SK-N-SH treated with all-trans-retinoic acid at 6 μM for 48 hours (cell line): ENCODE results near the gene NKAIN4.

Experiments used
- ARNTL ChIP-seq: fragments of 450-650 bp; formaldehyde crosslinking; IDR thresholded peaks from 2 replicates; pipeline ENCODE4 v1.5.0; 2020; ENCODE audit warnings: low read depth, mild to moderate bottlenecking, moderate library complexity, borderline replicate concordance
- BACH2 ChIP-seq: fragments of 250-450 bp; sonication (Bioruptor Pico); IDR thresholded peaks from 2 replicates; pipeline ENCODE4 v1.9.0; 2021; ENCODE audit warnings: mild to moderate bottlenecking, borderline replicate concordance
- CSDC2 ChIP-seq: fragments of 250-450 bp; sonication (Bioruptor Pico); IDR thresholded peaks from 2 replicates; pipeline ENCODE4 v1.5.0; 2020; ENCODE audit warnings: mild to moderate bottlenecking, moderate library complexity
- ESRRG ChIP-seq: fragments of 250-450 bp; sonication (Bioruptor Pico); IDR thresholded peaks from 2 replicates; pipeline ENCODE4 v1.6.1; 2021; ENCODE audit warnings: mild to moderate bottlenecking
- GLIS3 ChIP-seq: fragments of 250-450 bp; sonication (Bioruptor Pico); IDR thresholded peaks from 2 replicates; pipeline ENCODE4 v1.5.0; 2020; ENCODE audit warnings: mild to moderate bottlenecking, moderate library complexity
- RARB ChIP-seq: fragments of 250-450 bp; sonication (Bioruptor Pico); IDR thresholded peaks from 2 replicates; pipeline ENCODE4 v1.8.0; 2021; ENCODE audit warnings: mild to moderate bottlenecking, moderate library complexity
- ZFP3 ChIP-seq: fragments of 250-450 bp; sonication (Bioruptor Pico); IDR thresholded peaks from 2 replicates; pipeline ENCODE4 v1.5.0; 2020; ENCODE audit warnings: mild to moderate bottlenecking, moderate library complexity
- ZFP30 ChIP-seq: fragments of 450-650 bp; formaldehyde crosslinking; IDR thresholded peaks from 2 replicates; pipeline ENCODE4 v1.5.0; 2022; ENCODE audit warnings: mild to moderate bottlenecking, moderate library complexity
- ZNF565 ChIP-seq: fragments of 450-650 bp; formaldehyde crosslinking; conservative IDR thresholded peaks from 2 replicates; pipeline ENCODE4 v1.5.0; 2020; ENCODE audit warnings: low read depth, mild to moderate bottlenecking, moderate library complexity
- ZNF8 ChIP-seq: fragments of 450-650 bp; formaldehyde crosslinking; IDR thresholded peaks from 2 replicates; pipeline ENCODE4 v1.5.0; 2020; ENCODE audit warnings: mild to moderate bottlenecking, moderate library complexity
- TF ChIP-seq, protein P1 (sequence below): fragments of 250-450 bp; sonication (Bioruptor Pico); IDR thresholded peaks from 2 replicates; pipeline ENCODE4 v1.8.0; 2020; ENCODE audit warnings: mild to moderate bottlenecking, moderate library complexity, borderline replicate concordance
- TF ChIP-seq, protein P2 (sequence below): fragments of 250-450 bp; sonication (Bioruptor Pico); IDR thresholded peaks from 2 replicates; pipeline ENCODE4 v1.5.1; 2021; ENCODE audit warnings: mild to moderate bottlenecking, moderate library complexity
- TF ChIP-seq, protein P3 (sequence below): fragments of 250-450 bp; sonication (Bioruptor Pico); IDR thresholded peaks from 2 replicates; pipeline ENCODE4 v1.8.0; 2021; ENCODE audit warnings: low read depth, mild to moderate bottlenecking, moderate library complexity, borderline replicate concordance

DNA sequence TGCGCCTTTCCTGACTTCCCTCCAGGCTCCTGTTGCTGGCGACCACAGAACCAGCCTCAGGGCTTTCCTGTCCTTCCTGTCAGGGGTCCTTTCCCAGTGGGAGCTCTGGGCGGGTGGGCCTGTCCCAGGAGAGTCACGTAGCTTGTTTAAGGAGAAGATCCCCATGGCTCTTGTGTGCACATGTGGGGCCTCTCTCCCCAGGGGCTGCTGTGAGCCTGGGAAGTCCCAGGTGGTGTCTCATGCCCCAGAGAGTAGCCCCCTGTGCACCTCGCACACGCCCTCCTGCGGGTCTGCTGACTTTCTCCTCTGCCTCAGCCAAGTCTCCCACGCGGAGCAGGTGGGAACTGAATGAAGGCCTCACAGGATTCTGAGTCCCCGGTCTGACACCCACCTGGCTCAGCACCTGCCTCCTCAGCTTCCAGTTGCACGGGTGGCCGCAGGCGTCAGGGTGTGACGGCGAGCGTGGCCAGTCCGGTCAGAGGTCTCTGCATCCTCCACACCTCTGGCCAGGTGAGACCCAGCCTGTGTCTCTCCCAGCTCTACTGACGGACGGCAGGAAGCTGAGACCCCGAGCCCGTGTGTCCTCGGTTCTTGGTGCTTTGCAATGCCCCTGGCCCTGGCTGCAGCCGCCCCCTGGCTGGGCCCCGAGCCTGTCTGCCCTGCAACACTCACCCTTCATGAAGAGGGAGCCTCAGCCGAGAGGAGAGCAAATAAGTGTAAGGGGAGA lies 5.6 kb upstream of the NKAIN4 start:
- TF ChIP-seq, protein P1, sequence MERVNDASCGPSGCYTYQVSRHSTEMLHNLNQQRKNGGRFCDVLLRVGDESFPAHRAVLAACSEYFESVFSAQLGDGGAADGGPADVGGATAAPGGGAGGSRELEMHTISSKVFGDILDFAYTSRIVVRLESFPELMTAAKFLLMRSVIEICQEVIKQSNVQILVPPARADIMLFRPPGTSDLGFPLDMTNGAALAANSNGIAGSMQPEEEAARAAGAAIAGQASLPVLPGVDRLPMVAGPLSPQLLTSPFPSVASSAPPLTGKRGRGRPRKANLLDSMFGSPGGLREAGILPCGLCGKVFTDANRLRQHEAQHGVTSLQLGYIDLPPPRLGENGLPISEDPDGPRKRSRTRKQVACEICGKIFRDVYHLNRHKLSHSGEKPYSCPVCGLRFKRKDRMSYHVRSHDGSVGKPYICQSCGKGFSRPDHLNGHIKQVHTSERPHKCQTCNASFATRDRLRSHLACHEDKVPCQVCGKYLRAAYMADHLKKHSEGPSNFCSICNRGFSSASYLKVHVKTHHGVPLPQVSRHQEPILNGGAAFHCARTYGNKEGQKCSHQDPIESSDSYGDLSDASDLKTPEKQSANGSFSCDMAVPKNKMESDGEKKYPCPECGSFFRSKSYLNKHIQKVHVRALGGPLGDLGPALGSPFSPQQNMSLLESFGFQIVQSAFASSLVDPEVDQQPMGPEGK (CRISPR knock-in tag), result no peak
- no peak for TF ChIP-seq CSDC2 (CRISPR knock-in tag)
- no peak for TF ChIP-seq ARNTL (CRISPR knock-in tag)
- no peak for TF ChIP-seq GLIS3 (CRISPR knock-in tag)
- TF ChIP-seq ZNF565 (CRISPR knock-in tag), result no peak
- no peak for TF ChIP-seq BACH2 (CRISPR knock-in tag)
- no peak for TF ChIP-seq ZFP30 (CRISPR knock-in tag)
- TF ChIP-seq RARB (CRISPR knock-in tag), result no peak
- no peak for TF ChIP-seq ZFP3
- TF ChIP-seq, protein P2, sequence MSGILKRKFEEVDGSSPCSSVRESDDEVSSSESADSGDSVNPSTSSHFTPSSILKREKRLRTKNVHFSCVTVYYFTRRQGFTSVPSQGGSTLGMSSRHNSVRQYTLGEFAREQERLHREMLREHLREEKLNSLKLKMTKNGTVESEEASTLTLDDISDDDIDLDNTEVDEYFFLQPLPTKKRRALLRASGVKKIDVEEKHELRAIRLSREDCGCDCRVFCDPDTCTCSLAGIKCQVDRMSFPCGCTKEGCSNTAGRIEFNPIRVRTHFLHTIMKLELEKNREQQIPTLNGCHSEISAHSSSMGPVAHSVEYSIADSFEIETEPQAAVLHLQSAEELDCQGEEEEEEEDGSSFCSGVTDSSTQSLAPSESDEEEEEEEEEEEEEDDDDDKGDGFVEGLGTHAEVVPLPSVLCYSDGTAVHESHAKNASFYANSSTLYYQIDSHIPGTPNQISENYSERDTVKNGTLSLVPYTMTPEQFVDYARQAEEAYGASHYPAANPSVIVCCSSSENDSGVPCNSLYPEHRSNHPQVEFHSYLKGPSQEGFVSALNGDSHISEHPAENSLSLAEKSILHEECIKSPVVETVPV, result no peak
- TF ChIP-seq ZNF8, result no peak
- TF ChIP-seq, protein P3, sequence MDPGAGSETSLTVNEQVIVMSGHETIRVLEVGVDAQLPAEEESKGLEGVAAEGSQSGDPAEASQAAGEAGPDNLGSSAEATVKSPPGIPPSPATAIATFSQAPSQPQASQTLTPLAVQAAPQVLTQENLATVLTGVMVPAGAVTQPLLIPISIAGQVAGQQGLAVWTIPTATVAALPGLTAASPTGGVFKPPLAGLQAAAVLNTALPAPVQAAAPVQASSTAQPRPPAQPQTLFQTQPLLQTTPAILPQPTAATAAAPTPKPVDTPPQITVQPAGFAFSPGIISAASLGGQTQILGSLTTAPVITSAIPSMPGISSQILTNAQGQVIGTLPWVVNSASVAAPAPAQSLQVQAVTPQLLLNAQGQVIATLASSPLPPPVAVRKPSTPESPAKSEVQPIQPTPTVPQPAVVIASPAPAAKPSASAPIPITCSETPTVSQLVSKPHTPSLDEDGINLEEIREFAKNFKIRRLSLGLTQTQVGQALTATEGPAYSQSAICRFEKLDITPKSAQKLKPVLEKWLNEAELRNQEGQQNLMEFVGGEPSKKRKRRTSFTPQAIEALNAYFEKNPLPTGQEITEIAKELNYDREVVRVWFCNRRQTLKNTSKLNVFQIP, result no peak
- no peak for TF ChIP-seq ESRRG (CRISPR knock-in tag)
